ENCODE measurements around the gene CHI3L2. TPM values are rescaled to one million over a fixed set of nuclear protein-coding genes. Genes with fewer than 3 reads are reported as not detected.

Gene CHI3L2
- total and polyA plus RNA-seq, 2 of the 13 experiments (the other 11 are each of a cell fraction or from before 2014, with no cell fraction given), result 0.46 to 1.7 TPM

- no peak overlapping the region for H3K4me3 ChIP-seq (replicated peaks in 1 of 3; ENCODE audit: insufficient read depth in 1 of 3, low read depth in 2 of 3, low read length in 3 of 3)
- no TSS peak for BruUV-seq (replicated peaks)
Measured at GRCh38 chr1:111198836-111199235, 28.7 kb upstream of the CHI3L2 start.

More at GRCh38 chr1:111198836-111199235, 28.7 kb upstream of the CHI3L2 start:
- Histone ChIP-seq H3K27ac (ENCODE audit: extremely low read length, insufficient read depth, low read length) (no peak overlapping the region), H4K20me1 (ENCODE audit: insufficient read depth, low read length) (no peaks in the 10 kb centered on the region), H3K9me3 (ENCODE audit: low read length) (no peaks in the 10 kb centered on the region), H3K27me3 (ENCODE audit: control insufficient read depth in 1 of 2, insufficient read depth in 2 of 2, low read length in 2 of 2) (no peaks in the 10 kb centered on the region), H3K4me1 (ENCODE audit: insufficient read depth, low read length) (peaks cover 97% of the 10 kb centered on the region), H2AFZ (ENCODE audit: low read length) (no peak overlapping the region), H3K9ac (ENCODE audit: insufficient read depth, low read depth, low read length) (no peak overlapping the region), H3K36me3 (replicated peaks in 1 of 2; ENCODE audit: control insufficient read depth in 1 of 2, insufficient read depth in 2 of 2, low read length in 2 of 2) (no peaks in the 10 kb centered on the region), H3K4me2 (ENCODE audit: low read depth, low read length) (no peak overlapping the region), H3K79me2 (ENCODE audit: insufficient read depth, low read length) (no peaks in the 10 kb centered on the region)
- intact Hi-C loops (cut with micrococcal nuclease; ENCODE audit: unreplicated experiment), result no loop called here
- CTCF ChIA-PET (ENCODE audit: low intra/inter-chr PET ratio, low total read pairs), result no interaction called here
- FAIRE-seq (no peak), DNase-seq (ENCODE audit: low spot score) (no peak), ATAC-seq (no peak)
- TF ChIP-seq PHF5A (CRISPR knock-in tag; IDR thresholded peaks at IDR 0.05; ENCODE audit: low read depth, unreplicated experiment) (no peak), LBX2 (CRISPR knock-in tag; IDR thresholded peaks at IDR 0.05; ENCODE audit: borderline replicate concordance) (no peak), ATAD3A (CRISPR knock-in tag; IDR thresholded peaks at IDR 0.05) (no peak), TCF7 (IDR thresholded peaks at IDR 0.05; ENCODE audit: low read depth) (no peak), ZXDC (CRISPR knock-in tag; IDR thresholded peaks at IDR 0.05) (no peak), SALL2 (CRISPR knock-in tag; IDR thresholded peaks at IDR 0.05) (no peak), GRHL1 (CRISPR knock-in tag; conservative IDR thresholded peaks at IDR 0.05) (no peak), JUND (CRISPR knock-in tag; IDR thresholded peaks at IDR 0.05) (no peak)
- POLR2A ChIA-PET, result no interaction called here
- 51% methylated on average over 5 of the region's 5 CpGs for WGBS (ENCODE audit: low lambda C conversion rate)
- in situ Hi-C loops (cut with HindIII; ENCODE audit: extremely low pct_ligation_motif_present, low pct_unique_long_range_greater_than_20kb), result no loop called here

Measured in HepG2 (cell line).